ENCODE data around the gene HAT1.

The HAT1 gene

GRCh38 chr2:171882089-171882769, 40.0 kb upstream of the HAT1 start:
- no peak overlapping the region for H3K4me3 ChIP-seq (ENCODE audit: low read depth, low read length)
- in situ Hi-C loops (cut with HindIII; ENCODE audit: low sequenced_read_pairs), result no loop called here
- DNase-seq (ENCODE audit: low read depth), result no peak
- no peak for TF ChIP-seq CTCF (IDR thresholded peaks at IDR 0.05; ENCODE audit: low read depth, low read length, missing control alignments)

GRCh38 chr2:171883275-171883893, 38.9 kb upstream of the HAT1 start:
- DNase-seq (ENCODE audit: low read depth), result no peak
- in situ Hi-C loops (cut with HindIII; ENCODE audit: low sequenced_read_pairs), result no loop called here
- TF ChIP-seq CTCF (IDR thresholded peaks at IDR 0.05; ENCODE audit: low read depth, low read length, missing control alignments), result peak; percentile 12
- no peak overlapping the region for H3K4me3 ChIP-seq (ENCODE audit: low read depth, low read length)

- peak; percentile 82 for DNase-seq (ENCODE audit: low read depth)
- no peak overlapping the region for H3K4me3 ChIP-seq (ENCODE audit: low read depth, low read length)
- in situ Hi-C loops (cut with HindIII; ENCODE audit: low sequenced_read_pairs), result no loop called here
- no peak for TF ChIP-seq CTCF (IDR thresholded peaks at IDR 0.05; ENCODE audit: low read depth, low read length, missing control alignments)
Measured at GRCh38 chr2:171889333-171889732, 32.9 kb upstream of the HAT1 start.

- DNase-seq (ENCODE audit: low read depth), result no peak
- in situ Hi-C loops (cut with HindIII; ENCODE audit: low sequenced_read_pairs), result no loop called here
- TF ChIP-seq CTCF (IDR thresholded peaks at IDR 0.05; ENCODE audit: low read depth, low read length, missing control alignments), result no peak
- no peak overlapping the region for H3K4me3 ChIP-seq (ENCODE audit: low read depth, low read length)
Measured at GRCh38 chr2:171889808-171890207, 32.5 kb upstream of the HAT1 start.

- H3K4me3 ChIP-seq (ENCODE audit: low read depth, low read length), result peak overlapping the region; percentile 86
- DNase-seq (ENCODE audit: low read depth), result no peak
- in situ Hi-C loops (cut with HindIII; ENCODE audit: low sequenced_read_pairs), result no loop called here
- TF ChIP-seq CTCF (IDR thresholded peaks at IDR 0.05; ENCODE audit: low read depth, low read length, missing control alignments), result no peak
Measured at GRCh38 chr2:171893196-171893823, 29.0 kb upstream of the HAT1 start.

- peak; percentile 27 for DNase-seq (ENCODE audit: low read depth)
- peak within 1 kb of the TSS; percentile 86 for H3K4me3 ChIP-seq (ENCODE audit: low read depth, low read length)
- in situ Hi-C loops (cut with HindIII; ENCODE audit: low sequenced_read_pairs), result no loop called here
- TF ChIP-seq CTCF (IDR thresholded peaks at IDR 0.05; ENCODE audit: low read depth, low read length, missing control alignments), result no peak
Measured at GRCh38 chr2:171893824-171894611, 28.2 kb upstream of the HAT1 start, which contains the start of gene SLC25A12. SLC25A12 (minus strand) TSS chr2:171894244; CDS start chr2:171894214, 30 bp downstream.
